Breast epithelium (tissue), 3 donors: ENCODE measurements around the gene RNF19B.
"Not testable (repeated sequence)": the region's sequence is repeated elsewhere in the genome, so short reads cannot be mapped to it uniquely, and the experiment has no call there.

Experiments
- CTCF ChIP-seq, 3 donors: fragments of 450-650 bp; IDR thresholded peaks; one replicate each; pipeline ENCODE4 v1.5.1; 2016 to 2017; ENCODE audit warnings: antibody characterized with exemption in 3 of 3, mild to moderate bottlenecking in 3 of 3, moderate library complexity in 3 of 3
- POLR2A ChIP-seq: fragments of 450-650 bp; IDR thresholded peaks from one replicate; pipeline ENCODE4 v1.6.1; 2016; ENCODE audit warnings: antibody characterized with exemption, mild to moderate bottlenecking, moderate library complexity
- POLR2AphosphoS5 ChIP-seq, 3 donors: sonication (generic); formaldehyde crosslinking; IDR thresholded peaks; one replicate each; pipeline ENCODE4 v1.6.1; 2017; ENCODE audit warnings: antibody characterized with exemption in 3 of 3

GRCh38 chr1:32993324-32993636 lies 28.7 kb upstream of the RNF19B start:
- not testable (repeated sequence) for TF ChIP-seq CTCF (IDR thresholded peaks at IDR 0.05); POLR2A; POLR2AphosphoS5 (IDR thresholded peaks at IDR 0.05)
